Suprapubic skin (tissue), 4 donors: ENCODE data around the gene FMN1.

Experiments used
- CTCF ChIP-seq, 2 donors: fragments of 200-600 bp in 1 of 2; fragments of 450-650 bp in 1 of 2; sonication (generic) in 1 of 2; IDR thresholded peaks; one replicate each; pipeline ENCODE4 v1.5.1; 2016 to 2019; ENCODE audit warnings: antibody characterized with exemption in 2 of 2, mild to moderate bottlenecking in 1 of 2, moderate library complexity in 1 of 2
- EP300 ChIP-seq: sonication (generic); formaldehyde crosslinking; IDR thresholded peaks from one replicate; pipeline ENCODE4 v1.6.1; 2017; ENCODE audit warnings: antibody characterized with exemption
- POLR2A ChIP-seq, 2 donors: fragments of 450-650 bp; IDR thresholded peaks; one replicate each; pipeline ENCODE4 v1.6.1; 2017; ENCODE audit warnings: antibody characterized with exemption in 2 of 2, mild to moderate bottlenecking in 2 of 2, moderate library complexity in 2 of 2
- POLR2AphosphoS5 ChIP-seq, 3 donors: sonication (generic); formaldehyde crosslinking; IDR thresholded peaks; one replicate each; pipeline ENCODE4 v1.6.1; 2017; ENCODE audit warnings: antibody characterized with exemption in 3 of 3

- TF ChIP-seq CTCF (IDR thresholded peaks at IDR 0.05) (no peak), POLR2AphosphoS5 (IDR thresholded peaks at IDR 0.05) (no peak), POLR2A (IDR thresholded peaks at IDR 0.05) (no peak), EP300 (no peak)
Measured at GRCh38 chr15:33051528-33051927, 143.0 kb downstream of the FMN1 start.
